RWPE2 (cell line): ENCODE measurements around the gene ALS2.

Experiments used
- ATAC-seq: fragments of 200-7000 bp; cut with Tn5 transposase; 3 replicates; pipeline ENCODE4 v1.9.1; 2021; ENCODE audit warnings: low read depth
- DNase-seq: peaks from one replicate; pipeline ENCODE4 v3.0.0-alpha.2; 2020; ENCODE audit warnings: low spot score
- H3K27ac ChIP-seq: fragments of 450-650 bp; 2 replicates; pipeline ENCODE4 v1.5.1; 2017; ENCODE audit warnings: mild to moderate bottlenecking; ENCODE audit not compliant: poor library complexity, severe bottlenecking
- H3K27me3 ChIP-seq: fragments of 250-450 bp; sonication (Bioruptor Pico); 2 replicates; pipeline ENCODE4 v1.5.1; 2021; ENCODE audit warnings: mild to moderate bottlenecking, moderate library complexity; ENCODE audit not compliant: insufficient read depth, poor library complexity, severe bottlenecking
- H3K36me3 ChIP-seq: fragments of 250-450 bp; sonication (Bioruptor Pico); 2 replicates; pipeline ENCODE4 v1.5.1; 2020; ENCODE audit warnings: low read depth, mild to moderate bottlenecking, moderate library complexity
- H3K4me1 ChIP-seq: fragments of 250-450 bp; sonication (Bioruptor Pico); 2 replicates; pipeline ENCODE4 v1.5.1; 2021; ENCODE audit warnings: mild to moderate bottlenecking, moderate library complexity; ENCODE audit not compliant: insufficient read depth, poor library complexity, severe bottlenecking
- H3K4me3 ChIP-seq: fragments of 250-450 bp; sonication (Bioruptor Pico); 2 replicates; pipeline ENCODE4 v1.5.1; 2021; ENCODE audit warnings: mild to moderate bottlenecking, moderate library complexity; ENCODE audit not compliant: severe bottlenecking
- H3K9me3 ChIP-seq: fragments of 250-450 bp; sonication (Bioruptor Pico); 2 replicates; pipeline ENCODE4 v1.5.1; 2021; ENCODE audit warnings: mild to moderate bottlenecking, moderate library complexity; ENCODE audit not compliant: severe bottlenecking
- CTCF ChIP-seq: fragments of 450-650 bp; IDR thresholded peaks from one replicate; pipeline ENCODE4 v1.5.1; 2017; ENCODE audit warnings: mild to moderate bottlenecking, moderate library complexity; ENCODE audit not compliant: poor library complexity, severe bottlenecking

Gene ALS2

GRCh38 chr2:201761101-201761500 lies 19.6 kb downstream of the ALS2 start:
- Histone ChIP-seq H3K4me1 (no peaks in the 10 kb centered on the region), H3K4me3 (no peak overlapping the region), H3K27ac (no peak overlapping the region), H3K9me3 (no peaks in the 10 kb centered on the region), H3K27me3 (no peaks in the 10 kb centered on the region), H3K36me3 (peaks cover 55% of the 10 kb centered on the region)
- no peak for ATAC-seq
- no peak for TF ChIP-seq CTCF
- no peak for DNase-seq

GRCh38 chr2:201759567-201759966 lies 21.2 kb downstream of the ALS2 start:
- ATAC-seq (no peak), DNase-seq (no peak)
- Histone ChIP-seq H3K4me3 (no peak overlapping the region), H3K9me3 (no peaks in the 10 kb centered on the region), H3K27me3 (no peaks in the 10 kb centered on the region), H3K27ac (no peak overlapping the region), H3K36me3 (peaks cover 39% of the 10 kb centered on the region), H3K4me1 (no peaks in the 10 kb centered on the region)
- no peak for TF ChIP-seq CTCF

DNA sequence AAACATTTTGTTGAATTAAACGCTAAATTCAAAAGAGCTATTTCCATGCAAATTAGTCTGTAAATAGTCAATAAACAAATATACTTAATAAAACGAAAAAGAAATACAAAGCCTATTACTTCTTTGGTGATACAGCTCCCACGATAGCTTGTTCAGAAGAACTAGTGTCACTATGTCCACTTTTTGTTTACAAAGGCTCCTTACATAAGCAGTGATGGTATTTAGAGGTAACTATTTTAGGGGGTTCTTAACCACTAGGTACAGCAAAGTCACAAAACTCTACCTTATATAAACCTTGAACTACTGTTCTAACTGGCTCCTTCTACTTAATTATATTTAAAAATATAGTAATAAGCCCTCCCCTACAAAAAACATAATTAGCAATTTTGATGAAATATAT lies 21.9 kb downstream of the ALS2 start:
- H3K27me3 ChIP-seq = no peaks in the 10 kb centered on the region
- no peak overlapping the region for H3K27ac ChIP-seq
- ATAC-seq = no peak
- H3K4me1 ChIP-seq = no peaks in the 10 kb centered on the region
- TF ChIP-seq CTCF = no peak
- H3K4me3 ChIP-seq = no peak overlapping the region
- no peak for DNase-seq
- no peaks in the 10 kb centered on the region for H3K9me3 ChIP-seq
- H3K36me3 ChIP-seq = peaks cover 39% of the 10 kb centered on the region

- no peak for ATAC-seq
- H3K27me3 ChIP-seq = no peaks in the 10 kb centered on the region
- H3K36me3 ChIP-seq = peaks cover 43% of the 10 kb centered on the region
- H3K4me1 ChIP-seq = no peaks in the 10 kb centered on the region
- no peak for DNase-seq
- no peak for TF ChIP-seq CTCF
- no peaks in the 10 kb centered on the region for H3K9me3 ChIP-seq
- H3K4me3 ChIP-seq = no peak overlapping the region
- H3K27ac ChIP-seq = no peak overlapping the region
These were observed 22.5 kb downstream of the ALS2 start for GRCh38 chr2:201758234-201758633.

GRCh38 chr2:201754717-201755415 lies 25.9 kb downstream of the ALS2 start:
- Histone ChIP-seq H3K4me1 (no peaks in the 10 kb centered on the region), H3K27me3 (no peaks in the 10 kb centered on the region), H3K4me3 (no peak overlapping the region), H3K9me3 (no peaks in the 10 kb centered on the region), H3K36me3 (peaks cover 54% of the 10 kb centered on the region), H3K27ac (no peak overlapping the region)
- DNase-seq (no peak), ATAC-seq (no peak)
- TF ChIP-seq CTCF = no peak
